ENCODE data around the gene PAPSS2. TPM values are rescaled to one million over a fixed set of nuclear protein-coding genes. Genes with fewer than 3 reads are reported as not detected.
A peak's percentile ranks its signal among the peaks of the same experiment; 100 is the strongest.
"Not testable (repeated sequence)": the region's sequence is repeated elsewhere in the genome, so short reads cannot be mapped to it uniquely, and the experiment has no call there.

PAPSS2 gene
- total and polyA plus RNA-seq, 2 experiments from 2014 or later: 38.3 to 58.0 TPM

- no peaks in the 10 kb centered on the region for H3K27me3 ChIP-seq
- WGBS (ENCODE audit: low lambda C conversion rate, missing lambda C conversion rate): 83% methylated on average over 2 of the region's 2 CpGs
- no peak for TF ChIP-seq EZH2phosphoT487 (IDR thresholded peaks at IDR 0.05; ENCODE audit: low read depth, severe bottlenecking, unreplicated experiment)
- no peak for TF ChIP-seq EZH2 (IDR thresholded peaks at IDR 0.05; ENCODE audit: borderline replicate concordance)
- TF ChIP-seq, protein P1, sequence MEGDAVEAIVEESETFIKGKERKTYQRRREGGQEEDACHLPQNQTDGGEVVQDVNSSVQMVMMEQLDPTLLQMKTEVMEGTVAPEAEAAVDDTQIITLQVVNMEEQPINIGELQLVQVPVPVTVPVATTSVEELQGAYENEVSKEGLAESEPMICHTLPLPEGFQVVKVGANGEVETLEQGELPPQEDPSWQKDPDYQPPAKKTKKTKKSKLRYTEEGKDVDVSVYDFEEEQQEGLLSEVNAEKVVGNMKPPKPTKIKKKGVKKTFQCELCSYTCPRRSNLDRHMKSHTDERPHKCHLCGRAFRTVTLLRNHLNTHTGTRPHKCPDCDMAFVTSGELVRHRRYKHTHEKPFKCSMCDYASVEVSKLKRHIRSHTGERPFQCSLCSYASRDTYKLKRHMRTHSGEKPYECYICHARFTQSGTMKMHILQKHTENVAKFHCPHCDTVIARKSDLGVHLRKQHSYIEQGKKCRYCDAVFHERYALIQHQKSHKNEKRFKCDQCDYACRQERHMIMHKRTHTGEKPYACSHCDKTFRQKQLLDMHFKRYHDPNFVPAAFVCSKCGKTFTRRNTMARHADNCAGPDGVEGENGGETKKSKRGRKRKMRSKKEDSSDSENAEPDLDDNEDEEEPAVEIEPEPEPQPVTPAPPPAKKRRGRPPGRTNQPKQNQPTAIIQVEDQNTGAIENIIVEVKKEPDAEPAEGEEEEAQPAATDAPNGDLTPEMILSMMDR (IDR thresholded peaks at IDR 0.05; ENCODE audit: poor library complexity): no peak
Measured at GRCh38 chr10:87744606-87745005, 84.9 kb downstream of the PAPSS2 start.

GRCh38 chr10:87746911-87747310 lies 87.2 kb downstream of the PAPSS2 start:
- H3K27ac ChIP-seq: peak overlapping the region; percentile 19
- WGBS (ENCODE audit: low lambda C conversion rate, missing lambda C conversion rate): 55% methylated on average over 4 of the region's 4 CpGs

More at GRCh38 chr10:87744606-87745005, 84.9 kb downstream of the PAPSS2 start:
- Histone ChIP-seq H2AFZ (no peak overlapping the region), H3K27ac (no peak overlapping the region), H3K79me2 (no peaks in the 10 kb centered on the region), H3K9me3 (ENCODE audit: low read depth) (no peaks in the 10 kb centered on the region), H3K4me2 (no peak overlapping the region), H3K9me2 (replicated peaks; ENCODE audit: insufficient read depth) (no peaks in the 10 kb centered on the region), H3K36me3 (replicated peaks; ENCODE audit: insufficient read depth, low read depth) (no peaks in the 10 kb centered on the region), H3K4me3 (no peak overlapping the region), H3K4me1 (ENCODE audit: insufficient read depth) (peaks cover 3% of the 10 kb centered on the region), H4K20me1 (ENCODE audit: insufficient read depth, poor library complexity, severe bottlenecking) (no peaks in the 10 kb centered on the region)
- no peak for DNase-seq (ENCODE audit: low spot score)

DNA sequence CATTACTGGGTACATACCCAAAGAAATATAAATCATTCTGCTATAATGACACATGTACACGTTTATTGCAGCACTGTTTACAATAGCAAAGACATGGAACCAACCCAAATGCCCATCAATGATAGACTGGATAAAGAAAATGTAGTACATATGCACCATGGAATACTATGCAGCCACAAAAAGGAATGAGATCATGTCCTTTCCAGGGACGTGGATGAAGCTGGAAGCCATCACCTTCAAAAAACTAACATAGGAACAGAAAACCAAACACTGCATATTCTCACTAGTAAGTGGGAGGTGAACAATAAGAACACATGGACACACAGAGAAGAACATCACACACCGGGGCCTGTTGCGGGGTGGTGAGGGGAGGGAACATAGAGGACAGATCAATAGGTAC lies 88.6 kb downstream of the PAPSS2 start:
- not testable (repeated sequence) for H3K79me2 ChIP-seq; H2AFZ ChIP-seq; H3K4me2 ChIP-seq; H3K36me3 ChIP-seq (replicated peaks; ENCODE audit: insufficient read depth, low read depth); H3K9me2 ChIP-seq (replicated peaks; ENCODE audit: insufficient read depth); DNase-seq (ENCODE audit: low spot score); H3K9me3 ChIP-seq (ENCODE audit: low read depth); H3K4me3 ChIP-seq; H4K20me1 ChIP-seq (ENCODE audit: insufficient read depth, poor library complexity, severe bottlenecking); H3K27me3 ChIP-seq; H3K4me1 ChIP-seq (ENCODE audit: insufficient read depth); H3K27ac ChIP-seq
- WGBS (ENCODE audit: low lambda C conversion rate, missing lambda C conversion rate): 93% methylated on average over 4 of the region's 4 CpGs

More at GRCh38 chr10:87746911-87747310, 87.2 kb downstream of the PAPSS2 start:
- H3K79me2 ChIP-seq: no peaks in the 10 kb centered on the region
- no peak for DNase-seq (ENCODE audit: low spot score)
- H3K27me3 ChIP-seq: no peaks in the 10 kb centered on the region
- H4K20me1 ChIP-seq (ENCODE audit: insufficient read depth, poor library complexity, severe bottlenecking): no peaks in the 10 kb centered on the region
- no peak overlapping the region for H2AFZ ChIP-seq
- peaks cover 3% of the 10 kb centered on the region for H3K4me1 ChIP-seq (ENCODE audit: insufficient read depth)
- no peaks in the 10 kb centered on the region for H3K9me3 ChIP-seq (ENCODE audit: low read depth)
- no peaks in the 10 kb centered on the region for H3K9me2 ChIP-seq (replicated peaks; ENCODE audit: insufficient read depth)
- TF ChIP-seq EZH2phosphoT487 (IDR thresholded peaks at IDR 0.05; ENCODE audit: low read depth, severe bottlenecking, unreplicated experiment) (no peak), EZH2 (IDR thresholded peaks at IDR 0.05; ENCODE audit: borderline replicate concordance) (no peak)
- TF ChIP-seq, protein P1 (IDR thresholded peaks at IDR 0.05; ENCODE audit: poor library complexity): no peak
- H3K36me3 ChIP-seq (replicated peaks; ENCODE audit: insufficient read depth, low read depth): no peaks in the 10 kb centered on the region
- peak overlapping the region; percentile 54 for H3K4me2 ChIP-seq
- no peak overlapping the region for H3K4me3 ChIP-seq

DNA sequence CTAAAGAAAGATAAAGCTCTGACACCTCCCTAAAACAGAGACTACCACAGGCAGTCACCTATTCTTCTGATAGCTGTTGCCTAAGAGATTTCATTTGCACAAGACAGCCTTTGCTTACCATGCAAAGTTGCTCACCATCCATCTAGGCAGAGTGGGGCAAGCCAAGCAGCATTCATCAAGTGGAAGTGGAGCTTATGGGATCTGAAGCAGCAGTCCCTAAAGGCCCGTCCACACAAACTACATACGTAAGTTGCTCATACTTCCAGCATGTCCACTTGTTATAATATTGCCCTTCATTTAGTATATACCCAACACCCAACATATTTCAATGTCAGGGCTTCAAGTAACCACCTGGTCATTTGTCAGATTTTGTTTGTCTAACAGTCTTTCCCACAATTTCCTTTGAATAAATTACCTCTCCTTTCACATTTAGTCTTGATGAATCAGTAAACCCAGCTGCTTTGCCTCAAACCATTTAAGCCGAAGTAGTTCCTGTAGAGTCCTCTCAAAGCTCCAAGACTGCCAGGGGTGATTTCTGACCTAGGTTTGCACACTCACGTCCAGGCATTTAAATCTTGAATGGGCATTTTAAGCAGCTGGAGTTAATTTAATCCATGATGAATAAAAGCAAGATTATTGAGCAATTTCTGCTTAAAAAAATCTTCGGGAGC lies 90.5 kb downstream of the PAPSS2 start:
- Histone ChIP-seq H3K4me1 (ENCODE audit: insufficient read depth) (peaks cover 3% of the 10 kb centered on the region), H3K27ac (no peak overlapping the region), H3K36me3 (replicated peaks; ENCODE audit: insufficient read depth, low read depth) (no peaks in the 10 kb centered on the region), H3K9me3 (ENCODE audit: low read depth) (no peaks in the 10 kb centered on the region), H3K27me3 (no peaks in the 10 kb centered on the region), H3K79me2 (no peaks in the 10 kb centered on the region), H2AFZ (no peak overlapping the region), H3K9me2 (replicated peaks; ENCODE audit: insufficient read depth) (no peaks in the 10 kb centered on the region), H3K4me2 (no peak overlapping the region), H4K20me1 (ENCODE audit: insufficient read depth, poor library complexity, severe bottlenecking) (no peaks in the 10 kb centered on the region), H3K4me3 (no peak overlapping the region)
- TF ChIP-seq EZH2phosphoT487 (IDR thresholded peaks at IDR 0.05; ENCODE audit: low read depth, severe bottlenecking, unreplicated experiment): no peak
- TF ChIP-seq, protein P1 (IDR thresholded peaks at IDR 0.05; ENCODE audit: poor library complexity): no peak
- TF ChIP-seq EZH2 (IDR thresholded peaks at IDR 0.05; ENCODE audit: borderline replicate concordance): no peak
- DNase-seq (ENCODE audit: low spot score): no peak
- WGBS (ENCODE audit: low lambda C conversion rate, missing lambda C conversion rate): 55% methylated on average over 5 of the region's 5 CpGs
